ENCODE measurements around the gene C2orf69.

DNA sequence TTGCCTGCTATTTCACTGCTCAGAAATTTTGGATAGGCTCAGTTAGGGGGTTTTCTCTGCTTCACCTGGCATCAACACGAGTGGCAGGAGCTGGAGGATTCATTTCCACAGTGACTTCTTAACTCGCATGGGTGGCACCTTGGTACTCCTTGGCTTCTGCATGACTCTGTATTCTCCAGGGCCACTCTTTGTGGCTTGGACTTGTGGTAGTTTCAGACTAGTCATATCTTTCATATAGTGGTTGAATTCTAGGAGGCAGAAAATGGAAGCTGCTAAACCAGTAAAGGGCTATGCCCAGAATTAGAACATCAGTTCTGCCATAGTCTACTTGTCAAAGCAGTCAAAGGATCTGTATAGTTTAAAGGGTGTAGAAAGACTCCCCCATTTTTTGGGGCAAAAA is 51.1 kb downstream of the C2orf69 start:
- no peak for TF ChIP-seq SIRT6 (IDR thresholded peaks at IDR 0.05; ENCODE audit: low read length)
- no peak for TF ChIP-seq PHF8 (conservative IDR thresholded peaks at IDR 0.05; ENCODE audit: low read depth, low read length)
- TF ChIP-seq, protein P1, sequence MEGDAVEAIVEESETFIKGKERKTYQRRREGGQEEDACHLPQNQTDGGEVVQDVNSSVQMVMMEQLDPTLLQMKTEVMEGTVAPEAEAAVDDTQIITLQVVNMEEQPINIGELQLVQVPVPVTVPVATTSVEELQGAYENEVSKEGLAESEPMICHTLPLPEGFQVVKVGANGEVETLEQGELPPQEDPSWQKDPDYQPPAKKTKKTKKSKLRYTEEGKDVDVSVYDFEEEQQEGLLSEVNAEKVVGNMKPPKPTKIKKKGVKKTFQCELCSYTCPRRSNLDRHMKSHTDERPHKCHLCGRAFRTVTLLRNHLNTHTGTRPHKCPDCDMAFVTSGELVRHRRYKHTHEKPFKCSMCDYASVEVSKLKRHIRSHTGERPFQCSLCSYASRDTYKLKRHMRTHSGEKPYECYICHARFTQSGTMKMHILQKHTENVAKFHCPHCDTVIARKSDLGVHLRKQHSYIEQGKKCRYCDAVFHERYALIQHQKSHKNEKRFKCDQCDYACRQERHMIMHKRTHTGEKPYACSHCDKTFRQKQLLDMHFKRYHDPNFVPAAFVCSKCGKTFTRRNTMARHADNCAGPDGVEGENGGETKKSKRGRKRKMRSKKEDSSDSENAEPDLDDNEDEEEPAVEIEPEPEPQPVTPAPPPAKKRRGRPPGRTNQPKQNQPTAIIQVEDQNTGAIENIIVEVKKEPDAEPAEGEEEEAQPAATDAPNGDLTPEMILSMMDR (IDR thresholded peaks at IDR 0.05; ENCODE audit: control extremely low read depth in 1 of 3, insufficient read depth in 1 of 3, low read depth in 1 of 3, low read length in 3 of 3) = no peak
- no peak for TF ChIP-seq EGR1 (IDR thresholded peaks at IDR 0.05; ENCODE audit: borderline replicate concordance, low read depth, low read length)
- TF ChIP-seq GABPA (IDR thresholded peaks at IDR 0.05; ENCODE audit: borderline replicate concordance, insufficient read depth, low read length) = no peak

Measured in H1 (cell line).